Testis (tissue), 2 donors: Measurements from ENCODE around the gene MED27.

Source experiments
- POLR2A ChIP-seq: fragments of 450-650 bp; IDR thresholded peaks from one replicate; pipeline ENCODE4 v1.6.1; 2017; ENCODE audit warnings: antibody characterized with exemption, mild to moderate bottlenecking, moderate library complexity
- TF ChIP-seq, protein P1 (sequence below), 3 experiments: fragments of 450-650 bp in 2 of 3; fragments of 200-600 bp in 1 of 3; sonication (generic) in 1 of 3; IDR thresholded peaks; one replicate each; pipeline ENCODE4 v1.5.1; 2016 to 2019; ENCODE audit warnings: antibody characterized with exemption in 3 of 3, mild to moderate bottlenecking in 2 of 3, moderate library complexity in 1 of 3

DNA sequence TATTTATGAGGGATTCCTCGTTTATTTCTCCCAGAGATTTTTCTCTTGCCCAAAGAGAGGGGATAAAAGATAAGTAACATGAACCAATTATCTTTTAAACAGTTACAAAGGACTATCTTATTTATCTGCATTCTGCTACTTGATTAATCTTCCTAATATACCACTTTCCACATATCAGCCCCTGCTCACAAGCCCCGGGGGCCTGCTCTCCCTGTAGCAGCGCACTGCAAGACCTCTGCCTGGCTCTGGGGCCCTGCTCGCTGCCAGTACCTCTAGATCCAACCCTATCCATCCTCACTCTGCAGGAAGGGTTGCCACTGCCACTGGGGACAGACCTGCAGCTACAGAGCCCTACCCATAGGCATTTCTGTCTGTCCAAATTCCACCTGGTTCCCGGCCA, 75.3 kb downstream of the MED27 start:
- TF ChIP-seq, protein P1, sequence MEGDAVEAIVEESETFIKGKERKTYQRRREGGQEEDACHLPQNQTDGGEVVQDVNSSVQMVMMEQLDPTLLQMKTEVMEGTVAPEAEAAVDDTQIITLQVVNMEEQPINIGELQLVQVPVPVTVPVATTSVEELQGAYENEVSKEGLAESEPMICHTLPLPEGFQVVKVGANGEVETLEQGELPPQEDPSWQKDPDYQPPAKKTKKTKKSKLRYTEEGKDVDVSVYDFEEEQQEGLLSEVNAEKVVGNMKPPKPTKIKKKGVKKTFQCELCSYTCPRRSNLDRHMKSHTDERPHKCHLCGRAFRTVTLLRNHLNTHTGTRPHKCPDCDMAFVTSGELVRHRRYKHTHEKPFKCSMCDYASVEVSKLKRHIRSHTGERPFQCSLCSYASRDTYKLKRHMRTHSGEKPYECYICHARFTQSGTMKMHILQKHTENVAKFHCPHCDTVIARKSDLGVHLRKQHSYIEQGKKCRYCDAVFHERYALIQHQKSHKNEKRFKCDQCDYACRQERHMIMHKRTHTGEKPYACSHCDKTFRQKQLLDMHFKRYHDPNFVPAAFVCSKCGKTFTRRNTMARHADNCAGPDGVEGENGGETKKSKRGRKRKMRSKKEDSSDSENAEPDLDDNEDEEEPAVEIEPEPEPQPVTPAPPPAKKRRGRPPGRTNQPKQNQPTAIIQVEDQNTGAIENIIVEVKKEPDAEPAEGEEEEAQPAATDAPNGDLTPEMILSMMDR (IDR thresholded peaks at IDR 0.05): no peak
- TF ChIP-seq POLR2A: no peak
